Inflammatory macrophage treated with lipopolysaccharide for 1 hour (primary cell): ENCODE results near the gene ERLIN1.
"Not testable (repeated sequence)": the region's sequence is repeated elsewhere in the genome, so short reads cannot be mapped to it uniquely, and the experiment has no call there.

Experiments
- DNase-seq, 2 donors: peaks; one replicate each; pipeline ENCODE4 v3.0.0-alpha.2; 2020 to 2022

The ERLIN1 gene

DNA sequence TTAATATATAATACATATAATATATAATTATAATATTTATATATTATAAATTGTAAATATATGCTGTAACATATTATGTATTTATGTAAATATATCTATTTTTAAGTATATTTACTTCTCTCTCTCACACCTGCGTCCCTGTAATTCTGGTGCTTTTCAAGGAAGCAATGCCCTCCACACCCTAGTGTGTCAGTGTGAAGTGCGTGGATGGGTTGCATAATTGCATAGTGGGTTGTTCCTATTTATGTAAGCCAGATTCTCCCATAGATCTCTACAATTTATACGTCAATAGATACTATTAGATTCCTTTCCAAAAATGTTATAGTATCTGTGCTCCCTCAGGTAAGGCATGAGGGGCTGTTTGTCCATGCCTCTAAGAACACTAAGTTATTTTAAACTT lies 54.3 kb downstream of the ERLIN1 start:
- DNase-seq: peak in 1 of 2 donors; percentile 5

DNA sequence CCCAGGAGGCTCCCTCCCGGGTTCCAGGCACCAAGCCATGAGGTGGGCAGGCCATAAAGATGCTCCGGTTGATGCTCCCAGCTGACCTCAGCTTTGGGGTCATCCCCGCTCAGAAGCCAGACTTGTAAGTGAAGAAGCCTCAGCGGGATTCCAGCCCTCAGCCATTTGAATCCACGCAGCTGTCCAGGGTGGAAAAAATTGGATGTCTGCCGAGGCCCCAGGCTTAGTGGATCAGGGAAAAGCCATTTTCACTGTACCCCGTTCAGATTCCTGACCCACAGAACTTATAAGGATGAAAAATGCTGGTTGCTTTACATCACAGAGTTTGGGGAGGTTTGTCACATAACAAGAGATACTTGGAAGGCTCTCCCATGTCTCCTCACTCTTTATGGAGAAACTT lies 55.0 kb downstream of the ERLIN1 start:
- DNase-seq: no peak

DNA sequence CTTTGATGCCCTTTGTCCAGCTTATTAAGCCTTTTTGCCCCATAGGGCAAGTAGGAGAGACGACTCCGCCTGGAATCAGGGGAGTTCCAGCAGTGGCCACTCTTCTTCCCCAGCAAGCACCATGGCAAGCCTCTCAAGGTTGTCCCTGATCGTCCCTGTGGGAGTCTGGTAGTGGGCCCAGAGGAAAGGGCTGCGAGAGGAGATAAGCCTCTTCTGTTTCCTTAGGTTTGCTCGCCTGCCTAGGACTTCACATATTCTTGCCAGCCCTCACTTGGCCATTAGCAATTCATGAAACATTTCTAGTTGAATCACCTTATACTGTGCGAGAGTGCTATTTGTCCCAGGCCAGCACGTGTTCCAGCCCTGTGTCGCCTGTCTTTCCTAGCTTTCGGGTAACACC lies 56.4 kb downstream of the ERLIN1 start:
- DNase-seq: no peak

DNA sequence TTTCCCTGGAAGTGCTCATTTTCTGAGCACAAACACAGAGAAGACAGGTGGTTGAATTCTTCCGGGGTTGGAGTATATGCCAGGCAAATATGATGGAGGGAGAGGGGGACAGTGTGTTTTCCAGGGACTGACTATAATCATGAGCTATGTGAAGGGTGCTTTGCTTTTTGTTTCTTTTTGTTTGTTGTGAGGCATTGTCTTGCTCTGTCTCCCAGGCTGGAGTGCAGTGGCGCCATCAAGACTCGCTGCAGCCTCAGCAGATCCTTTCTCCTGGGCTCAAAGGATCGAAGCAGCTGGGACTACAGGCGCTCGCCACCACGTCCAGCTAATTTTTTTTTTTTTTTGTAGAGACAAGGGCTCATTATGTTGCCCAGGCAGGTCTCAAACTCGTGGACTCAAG lies 56.9 kb downstream of the ERLIN1 start:
- no peak for DNase-seq

DNA sequence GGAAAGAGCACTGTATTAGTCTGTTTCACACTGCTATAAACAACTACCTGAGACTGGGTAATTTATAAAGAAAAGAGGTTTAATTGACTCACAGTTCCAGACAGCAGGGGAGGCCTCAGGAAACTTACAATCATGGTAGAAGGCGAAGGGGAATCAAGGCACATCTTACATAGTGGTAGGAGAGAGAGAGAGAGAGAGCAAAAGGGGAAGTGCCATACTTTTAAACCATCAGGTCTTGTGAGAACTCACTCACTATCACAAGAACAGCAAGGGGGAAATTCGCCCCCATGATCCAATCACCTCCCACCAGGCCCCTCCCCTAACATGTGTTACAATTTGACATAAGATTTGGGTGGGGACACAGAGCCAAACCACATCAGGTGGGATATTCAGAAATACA lies 60.5 kb downstream of the ERLIN1 start:
- not testable (repeated sequence) for DNase-seq

- DNase-seq: no peak
Measured at GRCh38 chr10:100124097-100124496, 61.7 kb downstream of the ERLIN1 start.

GRCh38 chr10:100122780-100123179 lies 63.0 kb downstream of the ERLIN1 start:
- DNase-seq: no peak

- DNase-seq: no peak
Measured at GRCh38 chr10:100120550-100120949, 65.3 kb downstream of the ERLIN1 start.

- no peak for DNase-seq
Measured at GRCh38 chr10:100119726-100120125, 66.1 kb downstream of the ERLIN1 start.

GRCh38 chr10:100114976-100115770 lies 70.7 kb downstream of the ERLIN1 start:
- no peak for DNase-seq

DNA sequence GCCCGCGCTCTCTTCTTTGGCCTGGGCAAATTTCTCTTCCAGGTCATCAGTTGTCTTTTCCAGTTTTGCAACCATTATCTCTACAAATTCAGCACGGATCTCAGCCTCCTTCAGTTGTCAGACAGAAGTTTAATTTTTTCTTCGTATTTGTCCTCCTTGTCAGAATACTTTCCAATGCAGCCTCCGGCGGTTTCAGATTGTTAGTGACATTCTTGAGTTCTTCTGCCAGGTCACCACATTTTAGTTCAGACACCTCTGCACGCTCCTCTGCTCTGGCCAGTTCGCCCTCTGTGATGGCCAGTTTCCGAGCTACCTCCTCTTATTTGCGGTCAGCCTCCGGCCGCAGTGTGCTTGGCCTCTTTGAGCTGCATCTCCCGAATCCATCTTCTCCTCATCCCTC lies 71.4 kb downstream of the ERLIN1 start:
- DNase-seq: no peak

- DNase-seq: no peak
Measured at GRCh38 chr10:100109670-100110069, 76.2 kb downstream of the ERLIN1 start.

DNA sequence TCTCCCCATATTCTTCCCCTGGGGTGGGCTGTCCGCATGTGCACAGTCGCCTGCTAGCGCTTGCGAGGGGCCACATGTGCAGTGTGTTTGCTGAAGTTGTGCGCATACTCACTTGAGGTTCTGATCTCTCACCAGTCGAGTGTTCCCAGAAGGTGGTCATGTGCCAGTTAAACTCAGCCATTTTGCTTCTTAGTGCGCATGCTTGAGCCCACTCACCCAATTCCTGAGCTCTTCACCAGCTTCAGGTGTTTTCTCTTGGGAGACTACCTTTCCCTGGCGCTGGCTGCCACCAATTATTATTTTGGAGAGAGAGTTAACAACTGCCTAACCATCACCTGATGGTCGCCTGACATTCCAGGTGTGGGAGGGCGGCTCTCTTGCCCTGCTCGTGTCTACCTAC lies 79.0 kb downstream of the ERLIN1 start:
- DNase-seq: no peak

- no peak for DNase-seq
Measured at GRCh38 chr10:100104300-100104699, 81.5 kb downstream of the ERLIN1 start.

GRCh38 chr10:100103581-100103980 lies 82.2 kb downstream of the ERLIN1 start:
- DNase-seq: no peak

GRCh38 chr10:100101192-100102076 lies 84.4 kb downstream of the ERLIN1 start:
- DNase-seq: no peak

- no peak for DNase-seq
Measured at GRCh38 chr10:100100651-100101184, 85.1 kb downstream of the ERLIN1 start.
